Gastrocnemius medialis (tissue), 4 donors: Measurements from ENCODE around the gene SFT2D3.

Experiments used
- POLR2A ChIP-seq, 2 donors: fragments of 450-650 bp; IDR thresholded peaks; one replicate each; pipeline ENCODE4 v1.6.1; 2017; ENCODE audit warnings: antibody characterized with exemption in 2 of 2, mild to moderate bottlenecking in 2 of 2, moderate library complexity in 2 of 2
- TF ChIP-seq, protein P1 (sequence below), 5 experiments: fragments of 450-650 bp in 3 of 5; fragments of 200-600 bp in 2 of 5; sonication (generic) in 2 of 5; IDR thresholded peaks in 4 of 5; conservative IDR thresholded peaks in 1 of 5; 1 replicate in 4 of 5; 2 replicates in 1 of 5; pipeline ENCODE4 v1.5.1; 2016 to 2019; ENCODE audit warnings: antibody characterized with exemption in 5 of 5, mild to moderate bottlenecking in 3 of 5, moderate library complexity in 3 of 5

DNA sequence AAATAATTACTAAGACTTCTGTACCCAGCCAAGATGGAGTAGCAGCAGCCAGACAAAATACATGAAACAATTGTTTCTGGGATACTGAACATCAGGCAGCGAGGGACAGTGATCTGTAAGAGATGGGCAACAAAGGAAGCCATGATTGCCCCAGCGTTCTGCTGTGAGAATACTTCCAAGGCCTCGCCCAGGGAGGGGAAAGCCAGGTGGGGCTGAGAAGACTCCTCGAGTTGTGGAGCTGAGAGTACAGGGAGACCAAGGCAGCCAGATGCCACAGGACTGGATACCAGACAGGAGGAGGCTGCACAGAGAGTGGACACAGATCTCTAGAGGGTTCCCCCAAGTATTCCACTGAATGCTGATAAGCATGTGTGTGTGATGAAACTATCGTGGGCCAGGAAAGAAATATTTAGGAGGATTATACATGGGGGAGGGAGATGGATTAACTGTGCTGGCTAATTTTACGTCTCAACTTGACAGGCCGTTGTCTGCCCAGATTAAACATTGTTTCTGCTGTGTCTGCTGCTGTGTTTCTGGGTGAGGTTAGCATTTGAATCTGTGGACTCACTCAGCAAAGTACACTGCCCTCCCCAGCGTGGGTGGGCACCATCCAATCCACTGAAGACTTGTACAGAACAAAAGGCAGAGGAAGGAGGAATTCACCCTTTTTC is 15.8 kb upstream of the SFT2D3 start:
- TF ChIP-seq, protein P1, sequence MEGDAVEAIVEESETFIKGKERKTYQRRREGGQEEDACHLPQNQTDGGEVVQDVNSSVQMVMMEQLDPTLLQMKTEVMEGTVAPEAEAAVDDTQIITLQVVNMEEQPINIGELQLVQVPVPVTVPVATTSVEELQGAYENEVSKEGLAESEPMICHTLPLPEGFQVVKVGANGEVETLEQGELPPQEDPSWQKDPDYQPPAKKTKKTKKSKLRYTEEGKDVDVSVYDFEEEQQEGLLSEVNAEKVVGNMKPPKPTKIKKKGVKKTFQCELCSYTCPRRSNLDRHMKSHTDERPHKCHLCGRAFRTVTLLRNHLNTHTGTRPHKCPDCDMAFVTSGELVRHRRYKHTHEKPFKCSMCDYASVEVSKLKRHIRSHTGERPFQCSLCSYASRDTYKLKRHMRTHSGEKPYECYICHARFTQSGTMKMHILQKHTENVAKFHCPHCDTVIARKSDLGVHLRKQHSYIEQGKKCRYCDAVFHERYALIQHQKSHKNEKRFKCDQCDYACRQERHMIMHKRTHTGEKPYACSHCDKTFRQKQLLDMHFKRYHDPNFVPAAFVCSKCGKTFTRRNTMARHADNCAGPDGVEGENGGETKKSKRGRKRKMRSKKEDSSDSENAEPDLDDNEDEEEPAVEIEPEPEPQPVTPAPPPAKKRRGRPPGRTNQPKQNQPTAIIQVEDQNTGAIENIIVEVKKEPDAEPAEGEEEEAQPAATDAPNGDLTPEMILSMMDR (IDR thresholded peaks at IDR 0.05 in 4 of 5, conservative IDR thresholded peaks at IDR 0.05 in 1 of 5) = no peak
- TF ChIP-seq POLR2A (IDR thresholded peaks at IDR 0.05) = no peak
